Nephron (organoid): ENCODE measurements around the gene GRIN2C.
A peak's percentile ranks its signal among the peaks of the same experiment; 100 is the strongest.

Experiments
- H3K27ac Mint-ChIP-seq, 3 experiments: 2 replicates each; pipeline ENCODE4 v1.8.0; 2020; ENCODE audit warnings: mixed read lengths in 3 of 3, mild to moderate bottlenecking in 2 of 3, moderate library complexity in 1 of 3
- H3K27me3 Mint-ChIP-seq: 2 replicates; pipeline ENCODE4 v1.8.0; 2021; ENCODE audit warnings: low read depth, mild to moderate bottlenecking, moderate library complexity, mixed read lengths
- H3K36me3 Mint-ChIP-seq: 2 replicates; pipeline ENCODE4 v1.8.0; 2020; ENCODE audit warnings: low read depth, mixed read lengths
- H3K4me1 Mint-ChIP-seq: 2 replicates; pipeline ENCODE4 v1.8.0; 2020; ENCODE audit warnings: mixed read lengths
- H3K4me3 Mint-ChIP-seq, 3 experiments: 2 replicates each; pipeline ENCODE4 v1.8.0; 2020; ENCODE audit warnings: mild to moderate bottlenecking in 3 of 3, mixed read lengths in 3 of 3, moderate library complexity in 2 of 3
- H3K9me3 Mint-ChIP-seq: 2 replicates; pipeline ENCODE4 v1.8.0; 2020; ENCODE audit warnings: mixed read lengths
- TF ChIP-seq, protein P1 (sequence below), 3 experiments: fragments of 200-600 bp; sonication (generic); IDR thresholded peaks; one replicate each; pipeline ENCODE4 v1.5.0; 2021; ENCODE audit warnings: antibody characterized with exemption in 3 of 3; ENCODE audit not compliant: unreplicated experiment in 3 of 3

GRIN2C gene

DNA sequence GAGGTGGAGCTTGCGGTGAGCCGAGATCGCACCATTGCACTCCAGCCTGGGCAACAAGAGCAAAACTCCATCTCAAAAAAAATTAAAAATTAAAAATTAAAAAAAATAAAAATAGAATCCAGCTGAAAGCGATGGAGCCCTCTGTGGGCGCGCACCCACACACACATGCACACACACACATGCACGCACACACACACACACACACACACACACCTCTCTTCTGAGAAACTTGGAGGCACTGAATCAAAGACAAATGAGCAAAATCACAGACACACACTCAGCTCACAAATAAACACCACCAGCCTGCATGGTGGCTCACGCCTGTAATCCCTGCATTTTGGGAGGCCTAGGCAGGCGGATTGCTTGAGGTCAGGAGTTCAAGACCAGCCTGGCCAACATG, 43.3 kb upstream of the GRIN2C start:
- no peak overlapping the region for H3K27ac Mint-ChIP-seq
- no peaks in the 10 kb centered on the region for H3K9me3 Mint-ChIP-seq
- H3K4me3 Mint-ChIP-seq = no peak overlapping the region
- no peaks in the 10 kb centered on the region for H3K4me1 Mint-ChIP-seq
- TF ChIP-seq, protein P1, sequence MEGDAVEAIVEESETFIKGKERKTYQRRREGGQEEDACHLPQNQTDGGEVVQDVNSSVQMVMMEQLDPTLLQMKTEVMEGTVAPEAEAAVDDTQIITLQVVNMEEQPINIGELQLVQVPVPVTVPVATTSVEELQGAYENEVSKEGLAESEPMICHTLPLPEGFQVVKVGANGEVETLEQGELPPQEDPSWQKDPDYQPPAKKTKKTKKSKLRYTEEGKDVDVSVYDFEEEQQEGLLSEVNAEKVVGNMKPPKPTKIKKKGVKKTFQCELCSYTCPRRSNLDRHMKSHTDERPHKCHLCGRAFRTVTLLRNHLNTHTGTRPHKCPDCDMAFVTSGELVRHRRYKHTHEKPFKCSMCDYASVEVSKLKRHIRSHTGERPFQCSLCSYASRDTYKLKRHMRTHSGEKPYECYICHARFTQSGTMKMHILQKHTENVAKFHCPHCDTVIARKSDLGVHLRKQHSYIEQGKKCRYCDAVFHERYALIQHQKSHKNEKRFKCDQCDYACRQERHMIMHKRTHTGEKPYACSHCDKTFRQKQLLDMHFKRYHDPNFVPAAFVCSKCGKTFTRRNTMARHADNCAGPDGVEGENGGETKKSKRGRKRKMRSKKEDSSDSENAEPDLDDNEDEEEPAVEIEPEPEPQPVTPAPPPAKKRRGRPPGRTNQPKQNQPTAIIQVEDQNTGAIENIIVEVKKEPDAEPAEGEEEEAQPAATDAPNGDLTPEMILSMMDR (IDR thresholded peaks at IDR 0.05; ENCODE audit: unreplicated experiment in 3 of 3) = no peak
- peaks cover 51% of the 10 kb centered on the region for H3K27me3 Mint-ChIP-seq
- no peaks in the 10 kb centered on the region for H3K36me3 Mint-ChIP-seq

DNA sequence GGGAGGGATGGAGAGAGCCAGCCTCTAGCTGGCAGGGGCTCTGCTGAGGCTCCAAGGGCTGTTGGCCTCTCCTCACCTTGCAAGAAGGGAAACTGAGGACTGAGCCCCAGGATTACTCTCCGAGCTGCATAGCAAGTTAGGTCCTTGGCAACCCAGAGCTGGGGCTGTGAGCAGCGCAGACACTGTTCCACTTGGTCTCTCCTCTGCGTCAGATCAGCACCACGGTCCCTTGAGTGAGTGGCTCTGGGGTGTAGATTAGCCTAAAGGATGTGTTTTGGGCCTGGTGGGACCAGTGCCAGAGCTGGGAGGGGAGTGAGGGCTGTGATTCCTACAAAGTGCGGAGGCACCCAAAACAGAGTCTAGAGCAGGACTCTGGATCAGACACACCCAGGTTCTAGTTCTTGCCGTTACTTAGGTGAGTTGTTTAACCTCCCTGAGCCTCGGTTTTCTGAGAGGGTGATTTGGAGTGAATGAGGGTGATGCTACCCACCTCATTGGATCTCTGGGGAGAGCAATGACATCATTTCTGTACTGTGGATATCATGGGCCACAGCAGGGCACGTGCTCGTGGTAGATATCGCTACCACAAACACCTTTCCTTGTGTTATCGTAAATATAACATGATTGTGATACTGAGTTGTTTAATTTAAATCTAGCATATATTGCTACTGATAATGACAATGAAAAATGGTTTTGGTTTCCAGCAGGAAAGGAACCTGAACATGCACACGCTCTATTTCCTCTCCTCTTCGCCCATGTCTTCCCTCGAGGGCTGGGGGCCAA, 41.9 kb upstream of the GRIN2C start:
- H3K4me3 Mint-ChIP-seq = no peak overlapping the region
- no peaks in the 10 kb centered on the region for H3K36me3 Mint-ChIP-seq
- TF ChIP-seq, protein P1 (IDR thresholded peaks at IDR 0.05; ENCODE audit: unreplicated experiment in 3 of 3) = no peak
- H3K4me1 Mint-ChIP-seq = no peaks in the 10 kb centered on the region
- H3K27me3 Mint-ChIP-seq = peaks cover 61% of the 10 kb centered on the region
- no peak overlapping the region for H3K27ac Mint-ChIP-seq
- no peaks in the 10 kb centered on the region for H3K9me3 Mint-ChIP-seq

DNA sequence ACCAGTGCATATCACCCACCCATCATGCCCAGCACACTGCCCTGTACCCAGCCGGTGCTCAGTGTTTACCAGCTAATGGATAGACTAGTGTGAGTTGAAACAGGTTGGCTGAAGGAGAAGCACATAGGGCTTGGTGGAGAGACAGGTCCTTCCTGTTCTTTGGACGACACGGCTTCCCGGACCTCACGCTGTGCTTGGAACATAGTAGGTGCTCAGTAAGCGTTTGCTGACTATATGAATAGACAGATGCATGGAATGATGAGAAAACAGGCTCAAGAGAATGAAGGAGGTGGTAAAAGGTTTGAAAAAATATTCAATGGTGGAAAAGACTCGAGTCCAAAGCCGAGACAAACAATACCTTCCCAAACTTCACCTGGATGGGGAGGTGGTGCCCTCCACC, 40.5 kb upstream of the GRIN2C start:
- TF ChIP-seq, protein P1 (IDR thresholded peaks at IDR 0.05; ENCODE audit: unreplicated experiment in 3 of 3) = no peak
- Mint-ChIP-seq H3K9me3 (no peaks in the 10 kb centered on the region), H3K27ac (no peak overlapping the region), H3K4me1 (no peaks in the 10 kb centered on the region), H3K36me3 (no peaks in the 10 kb centered on the region), H3K27me3 (peaks cover 72% of the 10 kb centered on the region), H3K4me3 (no peak overlapping the region)

DNA sequence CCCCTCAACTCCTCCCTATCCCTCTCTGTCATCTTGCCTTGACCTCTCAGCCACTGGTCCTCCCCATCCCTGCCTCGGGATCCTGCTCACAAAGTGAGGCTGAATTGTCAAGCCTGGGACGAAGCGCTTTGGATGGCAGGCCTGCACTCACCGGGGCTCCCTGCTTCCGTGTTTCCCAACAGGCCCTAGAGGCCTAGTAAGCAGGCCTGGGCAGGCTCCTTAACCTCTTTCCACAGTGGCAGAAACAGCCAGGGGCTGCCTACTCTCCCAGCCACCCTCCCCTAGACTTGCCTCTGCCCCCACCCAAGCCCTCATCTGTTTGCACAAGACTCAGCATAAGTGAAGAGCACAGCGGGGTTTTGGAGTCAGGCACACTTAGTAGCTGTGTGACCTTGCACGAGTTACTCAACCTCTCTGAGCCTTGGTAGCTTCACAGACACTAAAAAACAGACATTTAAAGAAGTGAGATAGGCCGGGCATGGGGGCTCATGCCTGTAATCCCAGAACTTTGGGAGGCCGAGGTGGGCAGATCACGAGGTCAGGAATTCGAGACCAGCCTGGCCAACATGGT, 38.8 kb upstream of the GRIN2C start:
- no peaks in the 10 kb centered on the region for H3K36me3 Mint-ChIP-seq
- TF ChIP-seq, protein P1 (IDR thresholded peaks at IDR 0.05; ENCODE audit: unreplicated experiment in 3 of 3) = no peak
- no peaks in the 10 kb centered on the region for H3K4me1 Mint-ChIP-seq
- no peaks in the 10 kb centered on the region for H3K9me3 Mint-ChIP-seq
- peaks cover 82% of the 10 kb centered on the region for H3K27me3 Mint-ChIP-seq
- H3K27ac Mint-ChIP-seq = no peak overlapping the region
- no peak overlapping the region for H3K4me3 Mint-ChIP-seq

DNA sequence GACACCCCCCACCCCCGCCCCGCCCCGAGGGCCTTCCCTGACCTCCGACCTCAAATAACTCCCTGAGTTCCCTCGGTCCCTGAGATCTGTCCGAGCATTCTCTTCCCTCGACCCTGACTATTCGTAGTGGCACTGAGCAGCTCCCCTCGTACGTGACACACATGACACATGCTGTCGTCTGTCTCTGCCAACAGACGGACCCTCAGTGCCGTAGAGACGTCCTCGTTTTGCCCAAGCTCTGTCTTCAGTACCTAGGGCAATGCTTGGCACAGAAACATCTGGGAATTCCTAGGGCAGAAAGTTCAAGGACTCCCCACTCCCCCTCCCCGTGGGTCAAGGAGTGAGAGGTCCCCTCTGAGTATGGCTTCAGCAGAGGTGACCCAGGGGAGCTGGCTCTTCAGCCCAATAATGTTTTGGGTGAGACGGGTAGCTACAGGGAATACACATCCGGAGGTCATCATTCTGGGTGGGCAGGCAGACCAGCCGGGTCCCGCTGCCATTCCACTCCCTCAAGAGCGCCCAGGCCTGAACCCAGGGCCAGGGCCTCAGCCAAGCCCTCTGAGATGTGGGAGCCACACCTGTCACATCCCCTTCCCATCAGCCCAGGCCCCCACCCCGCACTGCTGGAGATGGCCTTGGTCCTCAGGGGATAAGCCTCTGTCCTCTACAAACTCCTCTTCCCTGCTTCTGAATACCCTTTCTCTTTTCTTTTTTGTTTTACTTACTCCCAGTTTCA, 34.4 kb upstream of the GRIN2C start:
- no peak overlapping the region for H3K27ac Mint-ChIP-seq
- H3K4me1 Mint-ChIP-seq = no peaks in the 10 kb centered on the region
- no peaks in the 10 kb centered on the region for H3K9me3 Mint-ChIP-seq
- H3K4me3 Mint-ChIP-seq = peak overlapping the region; percentile 70 to 82 (median 70)
- peaks cover 89% of the 10 kb centered on the region for H3K27me3 Mint-ChIP-seq
- TF ChIP-seq, protein P1 (IDR thresholded peaks at IDR 0.05; ENCODE audit: unreplicated experiment in 3 of 3) = no peak
- H3K36me3 Mint-ChIP-seq = no peaks in the 10 kb centered on the region
